Kidney (tissue), 14 donors: Measurements from ENCODE around the gene CCDC149. TPM values are rescaled to one million over a fixed set of nuclear protein-coding genes. Genes with fewer than 3 reads are reported as not detected.

ENCODE experiments used
- DNase-seq, 5 donors: peaks; one replicate each; pipeline ENCODE4 v3.0.0-alpha.2; 2013 to 2020
- FAIRE-seq: peaks from 2 replicates; lab custom pipeline; 2012; peaks lifted over from hg19 to GRCh38; lab: Jason Lieb, UNC
- H3K27ac ChIP-seq, 2 donors: one replicate each; pipeline ENCODE4 v1.7.0; 2013; ENCODE audit warnings: low read depth in 2 of 2, low read length in 2 of 2, inconsistent platforms in 1 of 2
- H3K27me3 ChIP-seq: one replicate; pipeline ENCODE4 v1.7.1; 2013; ENCODE audit warnings: low read length, inconsistent platforms; ENCODE audit not compliant: control insufficient read depth, insufficient read depth
- H3K36me3 ChIP-seq, 3 donors: one replicate each; pipeline versions ENCODE4 v1.7.0 to v1.7.1; 2013; ENCODE audit warnings: low read length in 3 of 3, control low read depth in 1 of 3, inconsistent platforms in 1 of 3; ENCODE audit not compliant: insufficient read depth in 3 of 3, control insufficient read depth in 2 of 3
- H3K4me1 ChIP-seq, 3 donors: one replicate each; pipeline versions ENCODE4 v1.7.0 to v1.7.1; 2013; ENCODE audit warnings: low read length in 3 of 3, inconsistent platforms in 1 of 3, low read depth in 1 of 3; ENCODE audit not compliant: control insufficient read depth in 2 of 3, insufficient read depth in 2 of 3
- H3K4me3 ChIP-seq, 3 donors: one replicate each; pipeline versions ENCODE4 v1.7.0 to v1.8.1; 2013; ENCODE audit warnings: low read length in 3 of 3, control low read depth in 1 of 3, inconsistent platforms in 1 of 3
- H3K9ac ChIP-seq, 3 donors: one replicate each; pipeline versions ENCODE4 v1.7.0 to v1.7.1; 2013; ENCODE audit warnings: low read length in 3 of 3, control low read depth in 1 of 3, inconsistent platforms in 1 of 3
- H3K9me3 ChIP-seq, 3 donors: one replicate each; pipeline versions ENCODE4 v1.7.0 to v1.7.1; 2013; ENCODE audit warnings: low read length in 3 of 3, control low read depth in 1 of 3, inconsistent platforms in 1 of 3; ENCODE audit not compliant: control insufficient read depth in 2 of 3, insufficient read depth in 1 of 3
- CTCF ChIP-seq: IDR thresholded peaks from 3 replicates; pipeline ENCODE4 v1.5.1; 2012; ENCODE audit warnings: mild to moderate bottlenecking, moderate library complexity, borderline replicate concordance; ENCODE audit not compliant: insufficient read depth; ENCODE audit errors: extremely low read depth
- intact Hi-C: fragments of 100-400 bp; cut with DNase I; formaldehyde crosslinking; loops from one replicate; pipeline ENCODE4 v1.11.1; 2022
- polyA plus RNA-seq: library from polyadenylated mRNA; stranded (reverse); fragments of 350-450 nt; fragmentation: Illumina TruSeq; extraction: RNeasy Lipid Tissue Mini Kit (QIAGEN cat#74804); gene quantifications from one replicate; pipeline ENCODE4 v1.2.3, GENCODE V29; 2014; ENCODE audit warnings: low read depth, low replicate concordance; ENCODE audit not compliant: insufficient read depth
- total RNA-seq: library from RNA; stranded (reverse); fragmentation: NEBNext Ultra II Directional; extraction: Animal tissue kit (Norgen Biotek cat#: 25700); gene quantifications from one replicate; pipeline ENCODE4 v1.2.1, GENCODE V29; 2021
- donor health status: control.
- donor health status: control.
- donor health status: control.
- donor health status: control.
- donor health status: control.
- donor health status: DM: yes; HTN: yes; CAD: no.
- donor health status: Normal renal cell carcinoma (clear cell type).

The CCDC149 gene
- total and polyA plus RNA-seq, 2 donors from 2014 or later = 6.9 to 21.8 TPM

- Histone ChIP-seq H3K36me3 (no peaks in the 10 kb centered on the region), H3K27ac (no peak overlapping the region)
- TF ChIP-seq CTCF = no peak
Measured at GRCh38 chr4:24840826-24841543, 71.9 kb downstream of the CCDC149 start.

GRCh38 chr4:24840362-24840761, 72.5 kb downstream of the CCDC149 start:
- H3K9ac ChIP-seq = no peak overlapping the region
- TF ChIP-seq CTCF = no peak
- H3K4me3 ChIP-seq = no peak overlapping the region
- peaks cover 0 to 4% (median 0%) of the 10 kb centered on the region in 3 donors for H3K9me3 ChIP-seq
- H3K4me1 ChIP-seq = peaks cover 0 to 6% (median 3%) of the 10 kb centered on the region in 3 donors
- FAIRE-seq = no peak
- H3K27ac ChIP-seq = no peak overlapping the region
- H3K27me3 ChIP-seq = no peaks in the 10 kb centered on the region
- intact Hi-C loops = no loop called here
- DNase-seq = no peak
- no peaks in the 10 kb centered on the region for H3K36me3 ChIP-seq

More at GRCh38 chr4:24840826-24841543, 71.9 kb downstream of the CCDC149 start:
- FAIRE-seq (no peak), DNase-seq (peak in 2 of 5 donors; percentile 33 to 34)
- no peak overlapping the region for H3K9ac ChIP-seq
- intact Hi-C loops = no loop called here
- no peak overlapping the region for H3K4me3 ChIP-seq
- peaks cover 0 to 6% (median 3%) of the 10 kb centered on the region in 3 donors for H3K4me1 ChIP-seq
- peaks cover 0 to 4% (median 0%) of the 10 kb centered on the region in 3 donors for H3K9me3 ChIP-seq
- no peaks in the 10 kb centered on the region for H3K27me3 ChIP-seq

- no peak overlapping the region for H3K9ac ChIP-seq
- intact Hi-C loops = no loop called here
- FAIRE-seq = no peak
Measured at GRCh38 chr4:24837781-24838180, 75.1 kb downstream of the CCDC149 start.

More at GRCh38 chr4:24837781-24838180, 75.1 kb downstream of the CCDC149 start:
- Histone ChIP-seq H3K36me3 (no peaks in the 10 kb centered on the region), H3K9me3 (peaks cover 0 to 4% (median 0%) of the 10 kb centered on the region in 3 donors), H3K4me1 (peaks cover 0 to 3% (median 2%) of the 10 kb centered on the region in 3 donors), H3K27me3 (no peaks in the 10 kb centered on the region), H3K4me3 (no peak overlapping the region), H3K27ac (no peak overlapping the region)
- DNase-seq = no peak
- no peak for TF ChIP-seq CTCF
